Dermis microvascular lymphatic vessel endothelial cell (primary cell): ENCODE results near the gene UCN2. TPM values are rescaled to one million over a fixed set of nuclear protein-coding genes. Genes with fewer than 3 reads are reported as not detected.
"Not testable (repeated sequence)": the region's sequence is repeated elsewhere in the genome, so short reads cannot be mapped to it uniquely, and the experiment has no call there.

Experiments used
- DNase-seq, 2 donors: peaks; one replicate each; pipeline versions ENCODE4 v3.0.0 to v3.0.0-alpha.2; 2010; ENCODE audit warnings: low read depth in 2 of 2
- total RNA-seq: library from RNA; depleted of rRNA; stranded (reverse); fragments of >200 nt; gene quantifications from 2 replicates; pipeline ENCODE4 v1.2.1, GENCODE V29; 2014

UCN2 gene
- total RNA-seq, 1 donor from 2014 or later, result not detected

DNA sequence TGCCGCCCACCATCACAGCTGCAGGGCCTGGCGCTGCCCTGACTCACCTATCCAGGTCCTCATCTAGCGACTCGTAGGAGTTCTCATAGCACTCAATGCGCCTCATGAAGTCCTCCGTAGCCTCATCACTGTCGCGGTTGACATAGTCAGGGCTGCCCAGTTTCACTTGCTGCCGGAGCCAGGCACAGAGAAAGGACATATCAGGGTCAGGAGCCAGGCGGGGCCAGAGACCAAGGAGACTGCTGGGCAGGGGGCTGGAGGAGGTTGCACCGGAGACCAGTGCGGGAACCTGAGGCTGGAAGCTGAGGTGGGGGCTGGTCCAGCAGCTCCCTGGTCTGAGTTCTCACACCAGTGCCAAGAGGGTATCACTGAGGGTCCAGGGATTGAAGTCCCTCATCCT is 25.1 kb downstream of the UCN2 start:
- DNase-seq, result no peak

DNA sequence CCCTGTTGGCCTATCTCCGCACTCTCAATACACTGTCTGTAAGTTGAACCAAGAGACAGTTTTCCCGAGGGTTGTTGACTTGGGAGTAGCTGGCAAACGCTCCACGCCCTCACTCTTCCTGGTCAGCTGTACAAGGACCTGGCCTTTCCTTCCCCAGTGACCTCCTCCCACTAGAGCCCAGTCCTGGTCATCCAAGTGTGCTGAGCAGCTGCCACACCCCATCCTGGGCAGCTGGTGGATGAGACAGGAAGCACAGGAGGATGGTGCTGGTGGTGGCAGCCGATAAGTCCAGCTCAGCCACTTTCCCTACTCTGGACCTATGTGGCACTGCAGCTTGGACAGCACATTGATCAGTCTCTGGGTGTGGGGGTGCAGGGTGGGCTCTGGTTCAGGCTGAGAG is 26.8 kb downstream of the UCN2 start:
- DNase-seq, result no peak

DNA sequence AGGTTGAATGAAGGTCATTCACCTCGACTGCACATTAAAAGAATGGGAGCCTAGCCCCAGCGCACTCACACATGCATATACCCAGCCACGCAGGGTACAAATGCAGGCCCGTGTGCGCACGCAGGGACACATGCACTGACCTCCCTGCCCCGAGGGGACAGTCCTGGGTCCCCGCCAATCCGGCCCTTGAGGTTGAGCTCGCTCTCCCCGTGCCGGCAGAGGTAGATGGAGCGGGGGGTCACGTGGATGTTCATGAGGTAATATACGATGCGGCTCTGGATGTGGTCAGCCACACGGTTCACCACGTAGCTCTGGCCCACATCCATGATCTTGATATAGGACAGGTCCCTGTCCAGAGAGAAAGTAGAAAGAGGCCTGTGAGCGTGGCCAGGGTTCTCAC is 27.5 kb downstream of the UCN2 start:
- no peak for DNase-seq

GRCh38 chr3:48535578-48535977 is 28.0 kb downstream of the UCN2 start:
- DNase-seq, result no peak

DNA sequence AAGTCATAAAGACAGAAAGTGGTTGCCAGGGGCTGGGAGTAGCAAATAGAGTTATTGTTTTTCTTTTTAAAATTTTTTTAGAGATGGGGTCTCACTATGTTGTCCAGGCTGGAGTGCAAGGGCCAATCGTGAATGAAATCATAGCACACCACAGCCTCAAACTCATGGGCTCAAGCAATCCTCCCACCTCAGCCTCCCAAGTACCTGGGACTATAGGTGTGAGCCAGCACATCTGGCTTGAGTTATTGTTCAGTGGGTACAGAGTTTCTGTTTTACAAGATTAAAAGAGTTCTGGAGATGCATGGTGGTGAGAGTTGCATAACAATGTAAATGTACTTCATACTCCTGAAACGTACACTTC is 30.6 kb downstream of the UCN2 start:
- no peak for DNase-seq

GRCh38 chr3:48532271-48532976 is 31.2 kb downstream of the UCN2 start:
- no peak for DNase-seq

- not testable (repeated sequence) for DNase-seq
Observed at GRCh38 chr3:48530701-48531100, 32.9 kb downstream of the UCN2 start.

GRCh38 chr3:48528754-48529153 is 34.8 kb downstream of the UCN2 start:
- DNase-seq, result no peak

DNA sequence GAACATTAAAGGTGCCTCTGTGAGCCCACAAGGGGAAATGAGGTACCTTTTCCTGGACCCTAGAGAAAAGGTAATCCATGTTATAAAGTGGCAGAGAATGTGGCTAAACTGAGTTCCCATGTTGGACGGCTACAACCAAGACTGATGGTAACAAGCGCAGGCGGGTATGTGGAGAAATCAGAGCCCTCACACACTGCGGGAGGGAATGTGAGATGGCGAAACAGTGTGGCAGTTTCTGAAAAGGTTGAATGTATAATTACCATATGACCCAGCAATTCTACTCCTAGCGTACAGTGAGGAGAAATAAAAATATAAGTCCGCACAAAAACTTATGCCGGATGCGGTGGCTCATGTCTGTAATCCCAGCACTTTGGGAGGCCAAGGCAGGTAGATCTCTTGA is 35.5 kb downstream of the UCN2 start:
- DNase-seq, result no peak

DNA sequence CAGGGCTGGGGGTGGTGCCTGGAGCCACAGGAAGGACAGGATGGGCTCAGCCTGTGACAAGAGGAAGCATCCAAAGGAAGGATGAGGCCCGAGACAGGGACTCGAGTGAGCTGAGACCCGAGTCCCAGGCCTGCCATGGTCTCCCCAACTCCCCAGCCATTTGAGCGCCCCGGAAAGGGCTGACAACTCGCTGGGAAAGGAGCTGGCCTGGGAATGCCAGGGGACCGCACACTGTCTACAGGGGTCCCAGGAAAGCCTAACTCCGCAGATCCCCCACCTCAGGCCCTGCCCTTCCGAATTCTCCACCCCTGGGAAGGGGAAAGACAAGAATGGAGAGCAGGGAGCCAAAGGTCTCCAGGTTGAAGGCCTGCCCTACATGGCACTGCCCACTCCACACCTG is 38.6 kb downstream of the UCN2 start:
- no peak for DNase-seq

GRCh38 chr3:48521635-48522034 is 41.9 kb downstream of the UCN2 start:
- no peak for DNase-seq

DNA sequence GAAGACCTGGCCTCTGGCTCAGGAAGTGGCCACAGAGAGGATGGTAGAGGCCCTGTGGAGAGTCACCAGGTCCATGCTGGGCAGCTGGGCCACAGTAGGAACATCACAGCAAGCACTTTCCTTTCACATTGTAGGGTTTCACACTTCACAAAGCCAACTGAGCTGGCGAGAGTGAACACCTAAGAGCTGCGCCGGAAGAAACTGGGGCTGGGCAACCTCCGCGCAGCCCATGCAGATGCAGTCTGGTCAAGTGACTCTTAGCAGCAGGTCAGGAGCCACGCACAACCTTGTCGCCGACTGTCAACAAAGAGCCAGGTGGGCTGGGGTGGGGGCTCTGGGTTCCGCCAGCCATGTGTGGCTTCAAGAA is 44.3 kb downstream of the UCN2 start:
- no peak for DNase-seq

- DNase-seq, result no peak
Observed at GRCh38 chr3:48518638-48519276, 44.8 kb downstream of the UCN2 start.

- DNase-seq, result no peak
Observed at GRCh38 chr3:48518069-48518468, 45.5 kb downstream of the UCN2 start.

GRCh38 chr3:48516571-48516970 is 47.0 kb downstream of the UCN2 start:
- DNase-seq, result no peak

DNA sequence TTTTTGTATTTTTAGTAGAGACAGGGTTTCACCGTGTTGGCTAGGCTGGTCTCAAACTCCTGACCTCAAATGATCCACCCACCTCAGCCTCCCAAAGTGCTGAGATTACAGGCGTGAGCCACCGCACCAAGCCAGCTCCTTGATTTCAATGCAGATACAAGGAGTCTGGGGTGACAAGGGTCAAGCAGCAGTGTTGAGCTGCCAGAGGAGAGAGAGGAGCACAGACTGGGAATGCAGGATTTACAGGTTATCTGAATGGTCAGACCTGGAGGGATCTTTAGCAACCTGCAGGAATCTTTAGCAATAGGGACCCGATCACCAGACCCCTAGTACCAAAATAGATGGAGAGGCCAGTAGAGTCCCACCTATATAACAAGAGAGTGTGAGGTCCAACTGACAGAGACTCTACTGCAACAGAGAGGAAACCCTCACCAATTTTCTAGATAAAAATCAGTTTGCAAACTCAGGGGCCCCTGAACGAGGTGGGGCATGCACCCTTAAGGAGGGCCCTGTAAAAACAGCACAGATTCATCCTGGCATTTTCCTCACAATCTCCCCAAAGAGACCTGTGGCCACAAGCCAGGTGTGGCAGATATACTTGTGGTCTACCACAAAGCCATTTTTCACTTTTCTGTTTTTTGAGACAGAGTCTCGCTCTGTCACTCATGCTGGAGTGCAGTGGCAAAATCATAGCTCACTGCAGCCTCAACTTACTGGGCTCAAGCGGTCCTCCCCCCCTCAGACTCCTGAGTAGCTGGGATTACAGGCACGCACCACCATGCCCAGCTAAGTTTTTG is 49.0 kb downstream of the UCN2 start:
- DNase-seq, result no peak

Other genes starting within 250 kb of the UCN2 start
- gene SPINK8, start 230.1 kb downstream of the UCN2 start, total RNA-seq, result not detected in 2 replicates
- gene FBXW12, start 191.6 kb downstream of the UCN2 start, total RNA-seq, result not detected in 2 replicates
- 13.9 and 20.5 TPM in 2 replicates for gene PLXNB1, start 133.7 kb downstream of the UCN2 start, total RNA-seq
- gene CCDC51, start 123.7 kb downstream of the UCN2 start, total RNA-seq, result 9.7 and 13.1 TPM in 2 replicates
- 108 and 193 TPM in 2 replicates for gene TMA7, start 123.5 kb downstream of the UCN2 start, total RNA-seq
- gene ATRIP, start 117.0 kb downstream of the UCN2 start, total RNA-seq, result 4.9 and 6.1 TPM in 2 replicates
- gene SHISA5, start 59.6 kb downstream of the UCN2 start, total RNA-seq, result 71.8 and 91.9 TPM in 2 replicates
- gene PFKFB4, start 7.0 kb downstream of the UCN2 start, total RNA-seq, result 0.76 and 1.3 TPM in 2 replicates
- under 0.01 and 0.13 TPM in 2 replicates for gene COL7A1, start 31.5 kb upstream of the UCN2 start, total RNA-seq
- gene UQCRC1, start 45.9 kb upstream of the UCN2 start, total RNA-seq, result 311 and 325 TPM in 2 replicates
- gene TMEM89, start 58.0 kb upstream of the UCN2 start, total RNA-seq, result 0.13 TPM in 1 of 2 replicates, not detected in the other
- gene SLC26A6, start 71.7 kb upstream of the UCN2 start, total RNA-seq, result 11.0 and 12.5 TPM in 2 replicates
- 0.13 and 0.25 TPM in 2 replicates for gene CELSR3, start 99.1 kb upstream of the UCN2 start, total RNA-seq
- gene NCKIPSD, start 122.1 kb upstream of the UCN2 start, total RNA-seq, result 4.6 and 5.9 TPM in 2 replicates
- gene IP6K2, start 153.4 kb upstream of the UCN2 start, total RNA-seq, result 31.1 and 47.2 TPM in 2 replicates